Caco-2 (cell line): ENCODE data around the gene ATXN7L1. TPM values are rescaled to one million over a fixed set of nuclear protein-coding genes. Genes with fewer than 3 reads are reported as not detected.

Source experiments
- BruUV-seq: library from RNA; stranded (reverse); fragments of 400-500 nt; replicated peaks from 2 replicates; lab custom pipeline; 2021; lab: Mats Ljungman, UMichigan
- CTCF ChIA-PET: fragments of 300-600 bp; sonication (Branson Sonifier 250); formaldehyde crosslinking; loops from one replicate; lab custom pipeline; 2022; ENCODE audit warnings: antibody characterized with exemption; lab: Charles Lee
- POLR2A ChIA-PET: fragments of 300-600 bp; sonication (Branson Sonifier 250); formaldehyde crosslinking; loops from one replicate; lab custom pipeline; 2022; ENCODE audit warnings: antibody characterized with exemption; lab: Charles Lee
- DNase-seq, 2 experiments: peaks; one replicate each; pipeline versions ENCODE4 v3.0.0 to v3.0.0-alpha.2; 2020 to 2022
- H3K27me3 ChIP-seq: replicated peaks from 2 replicates; pipeline ENCODE4 v1.6.0; 2011; ENCODE audit warnings: low read length; ENCODE audit not compliant: control insufficient read depth, insufficient read depth
- H3K36me3 ChIP-seq: 2 replicates; pipeline ENCODE4 v1.5.1; 2011; ENCODE audit warnings: low read length; ENCODE audit not compliant: control insufficient read depth, insufficient read depth
- H3K4me1 ChIP-seq: fragments of 250-450 bp; sonication (Bioruptor Pico); 2 replicates; pipeline ENCODE4 v1.5.1; 2020; ENCODE audit warnings: mild to moderate bottlenecking
- H3K4me3 ChIP-seq: 2 replicates; pipeline ENCODE4 v1.5.1; 2011; ENCODE audit warnings: low read depth, mild to moderate bottlenecking, control low read depth, low read length
- H3K9me3 ChIP-seq: fragments of 250-450 bp; sonication (Bioruptor Pico); 2 replicates; pipeline ENCODE4 v1.5.1; 2020; ENCODE audit warnings: mild to moderate bottlenecking, moderate library complexity
- H3K27ac Mint-ChIP-seq: one replicate; pipeline ENCODE4 v1.8.0; 2022; ENCODE audit warnings: mixed read lengths; ENCODE audit not compliant: unreplicated experiment
- H3K27me3 Mint-ChIP-seq: one replicate; pipeline ENCODE4 v1.8.0; 2022; ENCODE audit warnings: mixed read lengths; ENCODE audit not compliant: insufficient read depth, unreplicated experiment
- H3K36me3 Mint-ChIP-seq: one replicate; pipeline ENCODE4 v1.8.0; 2022; ENCODE audit warnings: mild to moderate bottlenecking, mixed read lengths; ENCODE audit not compliant: insufficient read depth, unreplicated experiment
- H3K4me1 Mint-ChIP-seq: one replicate; pipeline ENCODE4 v1.8.0; 2022; ENCODE audit warnings: low read depth, mixed read lengths; ENCODE audit not compliant: unreplicated experiment
- H3K4me3 Mint-ChIP-seq: one replicate; pipeline ENCODE4 v1.8.0; 2022; ENCODE audit warnings: mild to moderate bottlenecking, moderate library complexity, mixed read lengths; ENCODE audit not compliant: unreplicated experiment
- H3K9me3 Mint-ChIP-seq: one replicate; pipeline ENCODE4 v1.8.0; 2022; ENCODE audit warnings: mixed read lengths; ENCODE audit not compliant: unreplicated experiment
- intact Hi-C: fragments of 100-400 bp; cut with micrococcal nuclease; formaldehyde crosslinking; loops from one replicate; pipeline ENCODE4 v1.10.0; 2022; ENCODE audit not compliant: unreplicated experiment
- total RNA-seq: library from RNA; stranded (reverse); gene quantifications from 2 replicates; pipeline ENCODE4 v1.2.3, GENCODE V29; 2022
- TF ChIP-seq, protein P1 (sequence below), 2 experiments: fragments of 200-600 bp in 1 of 2; IDR thresholded peaks; 1 replicate in 1 of 2; 2 replicates in 1 of 2; pipeline versions ENCODE4 v1.5.1 to v1.8.0; 2011 to 2022; ENCODE audit warnings: antibody characterized with exemption in 1 of 2, control low read depth in 1 of 2, inconsistent platforms in 1 of 2, low read depth in 1 of 2, low read length in 1 of 2, mild to moderate bottlenecking in 1 of 2, moderate library complexity in 1 of 2; ENCODE audit not compliant: insufficient read depth in 1 of 2, severe bottlenecking in 1 of 2, unreplicated experiment in 1 of 2

Gene ATXN7L1
- total RNA-seq, 1 experiment from 2014 or later = 14.1 TPM

- Mint-ChIP-seq H3K9me3 (no peaks in the 10 kb centered on the region), H3K27me3 (no peaks in the 10 kb centered on the region), H3K36me3 (no peaks in the 10 kb centered on the region), H3K4me3 (no peak overlapping the region), H3K27ac (no peak overlapping the region), H3K4me1 (peaks cover 7% of the 10 kb centered on the region)
- H3K9me3 ChIP-seq = no peaks in the 10 kb centered on the region
- no peaks in the 10 kb centered on the region for H3K36me3 ChIP-seq
- BruUV-seq = no TSS peak
- intact Hi-C loops = no loop called here
- H3K4me1 ChIP-seq = no peaks in the 10 kb centered on the region
- H3K27me3 ChIP-seq = no peaks in the 10 kb centered on the region
- POLR2A ChIA-PET = interaction anchor here (0.5 kb wide), 1 partner anchor 14 kb away, joined by 5 read pairs; no protein-coding TSS in a partner anchor
- TF ChIP-seq, protein P1, sequence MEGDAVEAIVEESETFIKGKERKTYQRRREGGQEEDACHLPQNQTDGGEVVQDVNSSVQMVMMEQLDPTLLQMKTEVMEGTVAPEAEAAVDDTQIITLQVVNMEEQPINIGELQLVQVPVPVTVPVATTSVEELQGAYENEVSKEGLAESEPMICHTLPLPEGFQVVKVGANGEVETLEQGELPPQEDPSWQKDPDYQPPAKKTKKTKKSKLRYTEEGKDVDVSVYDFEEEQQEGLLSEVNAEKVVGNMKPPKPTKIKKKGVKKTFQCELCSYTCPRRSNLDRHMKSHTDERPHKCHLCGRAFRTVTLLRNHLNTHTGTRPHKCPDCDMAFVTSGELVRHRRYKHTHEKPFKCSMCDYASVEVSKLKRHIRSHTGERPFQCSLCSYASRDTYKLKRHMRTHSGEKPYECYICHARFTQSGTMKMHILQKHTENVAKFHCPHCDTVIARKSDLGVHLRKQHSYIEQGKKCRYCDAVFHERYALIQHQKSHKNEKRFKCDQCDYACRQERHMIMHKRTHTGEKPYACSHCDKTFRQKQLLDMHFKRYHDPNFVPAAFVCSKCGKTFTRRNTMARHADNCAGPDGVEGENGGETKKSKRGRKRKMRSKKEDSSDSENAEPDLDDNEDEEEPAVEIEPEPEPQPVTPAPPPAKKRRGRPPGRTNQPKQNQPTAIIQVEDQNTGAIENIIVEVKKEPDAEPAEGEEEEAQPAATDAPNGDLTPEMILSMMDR (IDR thresholded peaks at IDR 0.05; ENCODE audit: insufficient read depth in 1 of 2, low read depth in 1 of 2, low read length in 1 of 2, severe bottlenecking in 1 of 2, unreplicated experiment in 1 of 2) = no peak
- CTCF ChIA-PET = interaction anchor here (0.6 kb wide), 1 partner anchor 76 kb away, joined by 4 read pairs; no protein-coding TSS in a partner anchor
- DNase-seq = no peak
- H3K4me3 ChIP-seq = no peak overlapping the region
Measured at GRCh38 chr7:105689067-105689819, 187.2 kb downstream of the ATXN7L1 start.

DNA sequence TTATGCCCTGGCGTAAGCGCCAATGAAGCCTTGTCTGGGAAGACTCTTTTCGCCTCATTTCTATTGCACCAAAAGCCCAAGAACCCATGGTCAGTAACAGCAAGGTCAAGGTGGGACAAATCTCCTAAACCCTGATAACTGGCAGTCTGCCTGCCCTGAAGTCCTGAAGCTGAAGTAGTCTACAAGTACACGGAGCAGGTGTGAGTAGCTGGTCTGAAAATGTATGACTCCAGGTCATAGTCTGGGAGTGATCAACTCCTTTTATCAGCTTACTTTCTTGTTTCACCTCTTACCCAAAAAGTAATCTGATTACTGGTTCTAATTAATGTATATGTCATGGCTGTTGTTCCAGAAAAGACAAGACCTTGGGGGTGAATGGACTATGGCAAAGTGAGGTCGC, 187.8 kb downstream of the ATXN7L1 start:
- TF ChIP-seq, protein P1 (IDR thresholded peaks at IDR 0.05; ENCODE audit: insufficient read depth in 1 of 2, low read depth in 1 of 2, low read length in 1 of 2, severe bottlenecking in 1 of 2, unreplicated experiment in 1 of 2) = no peak
- Histone ChIP-seq H3K36me3 (no peaks in the 10 kb centered on the region), H3K4me1 (no peaks in the 10 kb centered on the region), H3K27me3 (no peaks in the 10 kb centered on the region), H3K9me3 (no peaks in the 10 kb centered on the region), H3K4me3 (no peak overlapping the region)
- Mint-ChIP-seq H3K9me3 (no peaks in the 10 kb centered on the region), H3K27me3 (no peaks in the 10 kb centered on the region), H3K4me3 (no peak overlapping the region), H3K27ac (no peak overlapping the region), H3K36me3 (no peaks in the 10 kb centered on the region), H3K4me1 (peaks cover 7% of the 10 kb centered on the region)
- no peak for DNase-seq
- ChIA-PET POLR2A (no interaction called here), CTCF (no interaction called here)
- intact Hi-C loops = no loop called here
- no TSS peak for BruUV-seq

DNA sequence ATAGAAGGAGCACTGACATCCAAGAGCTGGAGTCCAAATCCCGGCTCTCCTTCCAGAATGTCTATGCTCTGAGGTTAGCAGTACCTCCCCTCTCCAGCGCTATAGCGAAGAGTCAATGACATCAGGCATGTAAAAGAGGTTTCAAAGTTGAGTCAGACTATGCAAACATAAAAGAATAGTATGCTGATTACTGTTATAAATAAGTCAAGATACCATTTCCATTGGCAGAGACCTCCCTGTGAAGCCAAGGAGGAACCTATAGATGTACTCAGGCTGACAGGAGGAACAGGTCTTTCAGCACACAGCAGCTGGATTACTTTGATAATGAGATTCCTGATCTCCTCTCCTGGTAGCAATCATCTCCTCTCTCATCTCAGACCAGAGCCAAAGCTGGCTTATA, 191.2 kb downstream of the ATXN7L1 start:
- intact Hi-C loops = no loop called here
- TF ChIP-seq, protein P1 (IDR thresholded peaks at IDR 0.05; ENCODE audit: insufficient read depth in 1 of 2, low read depth in 1 of 2, low read length in 1 of 2, severe bottlenecking in 1 of 2, unreplicated experiment in 1 of 2) = no peak
- DNase-seq = no peak
- POLR2A ChIA-PET = no interaction called here
- CTCF ChIA-PET = no interaction called here
- H3K9me3 ChIP-seq = no peaks in the 10 kb centered on the region
- no peaks in the 10 kb centered on the region for H3K36me3 Mint-ChIP-seq
- H3K36me3 ChIP-seq = no peaks in the 10 kb centered on the region
- no peak overlapping the region for H3K27ac Mint-ChIP-seq
- no peaks in the 10 kb centered on the region for H3K27me3 Mint-ChIP-seq
- no peaks in the 10 kb centered on the region for H3K9me3 Mint-ChIP-seq
- H3K4me1 ChIP-seq = no peaks in the 10 kb centered on the region
- BruUV-seq = no TSS peak
- no peaks in the 10 kb centered on the region for H3K4me1 Mint-ChIP-seq
- no peak overlapping the region for H3K4me3 ChIP-seq
- no peak overlapping the region for H3K4me3 Mint-ChIP-seq
- H3K27me3 ChIP-seq = no peaks in the 10 kb centered on the region
